NOMO-1 treated with DMSO at 0.1 percent for 48 hours (cell line): ENCODE data around the gene BIK.

Experiments used
- DNase-seq: peaks from one replicate; lab custom pipeline; 2025; ENCODE audit not compliant: unreplicated experiment; lab: John Stamatoyannopoulos, UW

BIK gene

DNA sequence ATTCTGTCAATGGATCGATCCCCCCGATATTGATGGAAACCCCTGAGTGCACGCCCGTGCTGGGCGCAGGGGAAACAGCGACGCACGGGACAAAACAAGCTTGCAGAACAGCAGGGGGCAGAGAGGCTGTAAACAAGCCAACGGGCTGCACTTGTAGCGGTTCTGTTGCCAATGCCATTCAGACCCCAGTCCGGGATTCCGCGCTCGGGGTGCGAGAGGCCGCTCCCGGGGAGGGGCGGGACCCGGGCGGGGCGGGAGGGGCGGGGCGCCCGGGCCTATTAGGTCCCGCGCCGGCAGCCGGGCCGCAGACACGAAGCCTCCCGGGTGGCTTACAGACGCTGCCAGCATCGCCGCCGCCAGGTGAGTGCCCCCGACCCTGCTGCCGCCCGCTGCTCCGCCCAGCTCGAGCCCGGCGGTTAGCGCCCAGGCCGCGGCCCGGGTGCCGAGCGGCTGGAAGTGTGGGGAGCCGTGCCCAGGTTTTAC is at the start of gene BIK:
TSS of gene BIK (plus strand) at position 307 of the 483 bp plus-strand sequence. CDS start 13,273 bp downstream, outside the sequence.
- DNase-seq: peak; percentile 62

DNA sequence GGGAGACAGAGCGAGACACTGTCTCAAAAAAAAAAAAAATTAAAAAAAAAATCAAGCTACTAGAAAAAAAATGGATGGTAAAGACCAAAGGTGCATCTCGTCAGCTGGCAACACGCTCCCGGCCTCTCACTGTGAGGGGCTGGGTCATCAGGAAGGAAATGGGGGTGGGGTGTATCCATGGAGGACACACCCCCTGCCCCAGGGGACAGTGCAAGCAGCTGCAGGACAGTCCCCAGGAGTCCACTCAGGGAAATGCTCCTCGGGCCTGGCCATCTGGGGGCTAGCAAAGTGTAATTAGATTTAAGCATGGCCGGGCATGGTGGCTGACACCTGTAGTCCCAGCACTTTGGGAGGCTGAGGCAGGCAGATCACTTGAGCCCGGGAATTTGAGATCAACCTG is 44.4 kb upstream of the BIK start:
- DNase-seq: no peak

- no peak for DNase-seq
Measured at GRCh38 chr22:43066844-43067385, 43.6 kb upstream of the BIK start.

DNA sequence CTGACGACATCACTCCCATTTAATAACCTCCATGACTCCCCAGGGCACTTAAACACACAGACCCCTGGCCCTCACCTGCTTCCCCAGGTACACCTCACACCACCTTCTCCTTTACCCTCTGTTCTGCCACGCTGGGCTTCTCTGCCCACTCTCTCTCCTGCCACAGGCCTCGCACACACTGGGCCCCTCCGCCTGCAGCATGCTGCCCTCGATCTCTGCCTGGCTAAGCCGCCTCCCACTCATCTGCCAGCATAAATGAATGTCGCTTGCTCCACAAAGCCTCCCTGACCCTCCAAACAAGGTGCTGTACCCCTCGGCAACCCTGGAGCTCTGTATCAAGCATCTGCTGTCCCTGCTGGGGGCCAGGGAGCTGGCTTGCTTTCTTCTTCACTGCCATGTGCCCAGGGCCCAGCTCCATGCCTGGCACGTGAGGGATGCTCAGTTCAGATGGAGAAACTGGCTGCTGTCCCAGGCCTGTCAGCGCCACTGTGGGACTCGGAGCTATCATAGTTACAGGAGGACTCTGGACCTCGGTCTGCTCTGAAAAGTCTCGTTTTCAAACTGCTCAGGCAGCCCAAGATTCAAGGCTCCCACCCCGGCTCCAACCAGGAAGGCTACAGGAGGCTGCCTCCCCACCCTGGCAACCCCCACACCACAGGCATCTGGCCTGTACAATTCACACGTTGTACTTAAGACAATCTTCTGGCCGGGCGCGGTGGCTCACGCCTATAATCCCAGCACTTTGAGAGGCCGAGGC is 33.3 kb upstream of the BIK start:
- DNase-seq: no peak

DNA sequence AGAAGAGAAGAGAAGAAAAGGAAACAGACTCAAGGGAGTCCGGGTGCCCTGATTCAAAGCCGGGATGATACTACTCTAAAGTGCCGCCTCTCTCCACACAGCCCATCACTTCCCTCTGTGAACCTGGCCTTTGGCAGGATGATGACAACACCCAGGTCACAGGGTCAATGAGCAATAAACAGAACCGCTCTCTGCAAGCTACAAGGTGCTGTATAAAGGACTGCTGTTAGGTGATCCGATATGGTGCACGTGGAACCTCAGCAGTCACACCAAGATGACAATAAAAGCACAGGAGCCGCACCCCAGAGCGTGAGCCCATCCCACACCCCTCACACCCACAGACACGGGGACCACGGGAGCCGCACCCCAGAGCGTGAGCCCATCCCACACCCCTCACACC is 32.0 kb upstream of the BIK start:
- no peak for DNase-seq

- DNase-seq: no peak
Measured at GRCh38 chr22:43079742-43080141, 30.8 kb upstream of the BIK start.

- DNase-seq: no peak
Measured at GRCh38 chr22:43080616-43081015, 29.9 kb upstream of the BIK start.

- DNase-seq: no peak
Measured at GRCh38 chr22:43081968-43082367, 28.6 kb upstream of the BIK start.

DNA sequence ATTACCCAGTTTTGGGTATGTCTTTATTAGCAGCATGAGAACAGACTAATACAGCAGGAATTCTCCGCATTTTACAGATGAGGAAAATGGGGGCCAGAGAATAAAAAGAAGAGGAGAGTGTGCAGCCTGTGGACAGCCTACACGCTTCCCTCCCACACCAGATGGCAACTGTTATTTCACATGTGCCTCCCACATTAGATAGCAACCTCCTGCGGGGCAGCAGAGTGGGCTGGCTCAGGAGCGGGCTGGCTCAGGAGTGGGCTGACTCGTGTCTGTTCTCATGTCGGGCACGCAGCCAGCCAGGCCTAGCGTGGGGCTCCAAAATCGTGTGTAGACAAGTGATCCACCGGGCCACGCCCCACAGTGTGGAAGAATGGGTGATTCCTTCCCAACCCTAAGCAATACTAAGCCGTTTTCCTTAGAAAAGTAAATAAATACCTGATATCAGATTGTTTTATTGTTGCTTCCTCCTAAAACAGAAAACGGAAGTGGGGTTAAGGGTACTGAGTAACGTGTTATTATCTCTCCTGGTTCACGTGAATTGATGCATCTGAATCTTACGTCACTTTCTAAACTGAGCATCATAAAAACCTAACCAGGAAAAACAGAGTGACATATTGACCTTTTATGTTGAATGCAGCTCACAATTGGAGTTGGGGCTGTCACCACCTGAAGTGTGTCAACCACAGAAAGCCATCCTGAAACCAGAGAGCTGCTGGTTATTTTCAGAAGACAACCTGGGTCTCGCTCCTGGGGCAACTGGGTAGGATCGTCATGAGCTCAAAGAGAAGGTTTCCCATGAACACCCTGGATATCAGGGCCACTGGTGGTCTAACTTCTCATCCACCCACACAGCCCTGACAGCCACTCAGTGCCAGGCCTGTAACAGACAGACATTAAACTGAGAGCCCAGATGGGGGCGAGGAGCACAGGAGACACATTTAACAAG is 24.6 kb upstream of the BIK start:
- DNase-seq: peak; percentile 41

DNA sequence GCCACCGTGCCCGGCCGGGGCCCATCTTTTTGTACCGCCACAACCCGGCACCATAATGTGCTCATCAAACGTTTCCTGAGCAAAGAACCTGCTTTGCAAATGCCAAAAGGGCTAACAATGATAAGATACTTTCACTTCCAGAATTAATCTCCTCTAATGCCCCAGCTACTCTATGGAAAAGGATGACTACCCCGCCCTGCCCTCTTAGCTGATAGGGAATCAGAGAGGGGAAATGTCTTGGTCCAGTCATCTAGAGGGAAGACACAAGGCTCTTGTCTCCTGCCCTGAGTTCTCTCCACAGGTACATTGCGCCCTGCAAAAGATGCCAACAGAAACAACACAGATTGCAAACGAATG is 21.9 kb upstream of the BIK start:
- DNase-seq: peak; percentile 41

DNA sequence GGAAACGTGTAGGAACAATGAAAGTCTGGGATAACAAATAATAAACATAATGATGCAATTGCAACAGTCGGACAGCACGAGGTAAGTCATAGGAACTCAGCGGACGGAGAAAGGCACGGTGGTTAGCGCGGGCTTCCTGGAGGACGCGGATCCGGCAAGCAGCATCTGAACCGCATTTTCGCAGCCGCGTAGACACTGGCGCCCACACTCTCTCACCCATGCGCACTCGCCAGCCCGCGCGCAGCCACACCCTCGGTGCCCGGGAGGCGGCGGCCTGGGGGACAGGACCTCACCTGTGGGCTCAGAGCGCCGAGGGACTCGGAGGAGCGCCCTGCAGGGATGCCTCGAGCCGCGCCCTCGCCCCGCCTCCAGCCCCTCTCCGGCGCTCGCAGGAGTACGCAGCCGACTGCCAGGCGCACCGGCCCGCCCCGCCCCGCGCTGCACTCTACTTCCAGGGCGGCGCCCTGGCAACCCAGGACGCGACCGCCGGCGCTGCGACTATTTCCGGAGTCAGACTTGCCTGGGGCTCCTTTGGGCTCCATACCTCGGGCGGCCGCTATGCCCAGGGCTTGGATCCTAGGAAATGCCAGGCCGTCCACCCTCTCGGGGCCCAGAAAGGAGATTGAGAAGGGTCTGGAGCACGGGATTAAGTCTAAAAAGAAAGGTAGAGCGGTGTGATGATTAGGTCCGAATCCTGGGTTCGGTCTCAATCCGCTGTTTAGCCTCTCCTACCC is 21.4 kb upstream of the BIK start, which contains the start of gene TTLL1:
TSS of gene TTLL1 (minus strand) at position 408 of the 734 bp plus-strand sequence. CDS start 13,805 bp downstream, outside the sequence.
- peak; percentile 90 for DNase-seq

DNA sequence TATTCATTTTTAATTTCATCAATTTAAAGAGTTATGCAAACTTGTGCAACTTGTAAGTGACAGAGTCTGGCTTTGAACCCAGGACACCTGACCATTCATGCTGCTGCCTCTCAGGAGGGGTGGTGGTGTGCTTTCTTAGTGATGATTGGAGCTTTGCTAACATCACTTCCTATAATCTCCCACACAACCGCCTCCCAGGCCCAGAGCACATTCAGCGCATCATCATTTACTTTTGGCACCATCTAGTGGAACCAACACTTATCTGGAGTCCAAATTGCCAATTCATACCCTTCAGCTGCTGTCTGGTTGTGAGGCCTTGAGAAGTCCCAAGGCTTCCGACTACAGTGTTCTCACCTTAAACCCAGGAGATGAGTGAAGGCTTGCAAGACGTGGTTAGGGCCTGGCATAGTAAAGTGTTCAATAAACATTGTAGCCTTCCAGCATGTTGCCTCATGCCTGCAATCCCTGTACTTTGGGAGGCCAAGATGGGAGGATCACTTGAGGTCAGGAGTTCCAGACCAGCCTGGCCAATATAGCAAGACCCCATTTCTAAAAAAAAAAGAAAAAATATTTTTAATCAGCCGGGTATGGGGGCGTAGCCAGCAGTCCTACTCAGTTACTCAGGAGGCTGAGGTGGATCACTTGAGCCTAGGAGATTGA is 20.3 kb upstream of the BIK start:
- peak; percentile 92 for DNase-seq

DNA sequence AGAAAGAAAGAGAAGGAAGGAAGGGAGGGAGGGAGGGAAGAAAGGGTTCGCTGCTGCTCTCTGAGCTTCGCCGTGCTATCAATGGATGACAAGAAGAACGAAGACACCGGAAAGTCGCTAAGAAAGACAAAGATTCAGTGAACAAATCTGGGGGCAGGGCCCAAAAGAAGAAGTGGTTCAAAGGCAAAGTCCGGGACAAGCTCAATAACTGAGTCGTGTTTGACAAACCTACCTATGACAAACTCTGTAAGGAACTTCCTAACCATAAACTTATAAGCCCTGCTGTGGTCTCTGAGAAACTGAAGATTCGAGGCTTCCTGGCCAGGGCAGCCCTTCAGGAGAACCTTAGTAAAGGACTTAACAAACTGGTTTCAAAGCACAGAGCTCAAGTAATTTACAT is 18.5 kb upstream of the BIK start:
- DNase-seq: peak; percentile 85

GRCh38 chr22:43094085-43094484 is 16.5 kb upstream of the BIK start:
- DNase-seq: peak; percentile 94

DNA sequence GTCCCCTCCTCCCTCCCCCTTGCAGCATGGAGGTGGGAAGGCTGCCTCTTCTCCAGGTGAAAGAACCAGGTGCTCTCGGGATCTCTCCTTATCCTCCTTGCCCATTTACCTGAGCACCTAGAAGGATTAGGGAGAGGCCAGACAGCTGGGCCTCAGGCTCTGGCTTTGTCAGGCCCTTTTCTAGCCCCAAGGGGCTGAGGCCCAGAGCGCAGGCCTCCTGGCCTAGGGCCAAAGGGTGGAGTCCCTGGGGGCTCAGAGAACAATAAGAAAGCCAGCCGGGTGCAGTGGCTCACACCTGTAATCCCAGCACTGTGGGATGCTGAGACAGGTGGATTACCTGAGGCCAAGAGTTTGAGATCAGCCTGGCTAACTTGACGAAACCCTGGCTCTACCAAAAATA is 16.0 kb upstream of the BIK start:
- no peak for DNase-seq

DNA sequence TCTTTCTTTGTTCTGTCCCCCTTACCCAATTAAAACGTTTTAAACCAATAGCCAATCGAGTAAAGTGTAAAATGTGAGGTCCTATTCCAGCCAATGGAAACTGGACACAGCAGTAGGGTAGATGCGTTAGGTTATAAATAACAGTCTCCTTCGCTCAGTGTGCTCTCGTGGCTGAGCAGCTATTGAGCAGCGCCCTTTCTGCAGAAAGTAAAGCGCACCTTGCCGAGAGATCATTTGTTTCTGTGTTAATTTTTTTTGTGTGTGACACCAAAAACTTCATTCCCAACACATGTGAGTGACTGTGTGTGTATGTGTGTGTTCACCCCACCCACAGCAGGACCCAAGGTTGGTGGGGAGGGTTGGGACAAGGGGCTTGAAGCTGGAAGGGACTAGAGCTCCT is 14.1 kb upstream of the BIK start:
- no peak for DNase-seq

GRCh38 chr22:43098356-43098755 is 12.2 kb upstream of the BIK start:
- no peak for DNase-seq

DNA sequence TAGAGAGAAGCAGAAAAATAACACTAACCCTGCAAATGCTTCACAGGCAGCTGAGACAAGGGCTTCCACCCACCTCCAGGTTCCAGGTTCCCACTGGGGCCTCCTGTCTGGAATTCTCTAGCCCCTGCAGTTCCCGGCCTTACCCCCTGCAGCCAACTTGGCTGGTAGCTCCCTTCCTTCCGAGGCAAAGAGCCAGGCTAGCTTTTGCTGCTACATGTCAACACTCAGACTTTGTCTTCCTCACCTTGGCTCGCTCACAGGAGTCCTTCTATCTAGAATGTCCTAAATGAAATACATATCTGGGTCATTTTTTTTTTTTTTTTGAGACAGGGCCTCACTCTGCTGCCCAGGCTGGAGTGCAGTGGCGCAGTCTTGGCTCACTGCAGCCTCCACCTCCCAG is 11.5 kb upstream of the BIK start:
- DNase-seq: no peak

GRCh38 chr22:43100225-43100624 is 10.3 kb upstream of the BIK start:
- DNase-seq: no peak

DNA sequence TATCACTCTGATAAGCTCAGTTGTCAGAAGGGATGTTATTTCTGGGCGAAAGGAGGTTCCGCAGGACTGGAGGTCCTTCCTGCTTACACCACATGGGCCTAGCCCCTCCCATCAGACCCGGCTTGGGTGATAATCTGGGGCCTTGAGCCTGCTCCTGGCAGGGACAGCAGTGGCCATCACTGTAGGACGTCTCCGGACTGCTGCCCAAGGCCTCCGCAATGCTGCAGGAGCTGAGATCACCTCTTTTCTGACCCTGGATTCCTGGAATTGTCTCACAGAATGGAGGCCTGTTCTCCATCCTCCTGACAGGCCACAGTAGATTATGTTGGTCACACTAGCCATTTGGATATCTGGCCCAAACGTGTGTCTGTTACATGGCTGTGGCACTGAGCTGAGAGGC is 9.2 kb upstream of the BIK start:
- no peak for DNase-seq
